AG08396 (cell line): ENCODE measurements around the gene TANK.
"Not testable (repeated sequence)": the region's sequence is repeated elsewhere in the genome, so short reads cannot be mapped to it uniquely, and the experiment has no call there.

Source experiments
- DNase-seq: peaks from one replicate; pipeline ENCODE4 v3.0.0; 2012; ENCODE audit warnings: low spot score, mixed read lengths

The TANK gene

GRCh38 chr2:161169335-161169734 lies 9.1 kb downstream of the TANK start:
- DNase-seq: no peak

- DNase-seq: no peak
These were observed 10.1 kb downstream of the TANK start for GRCh38 chr2:161170377-161170776.

- DNase-seq: no peak
These were observed 11.0 kb downstream of the TANK start for GRCh38 chr2:161170958-161171932.

GRCh38 chr2:161172901-161173540 lies 12.8 kb downstream of the TANK start:
- no peak for DNase-seq

GRCh38 chr2:161173541-161174194 lies 13.4 kb downstream of the TANK start:
- no peak for DNase-seq

GRCh38 chr2:161177969-161178368 lies 17.7 kb downstream of the TANK start:
- no peak for DNase-seq

GRCh38 chr2:161178756-161179155 lies 18.5 kb downstream of the TANK start:
- DNase-seq: no peak

GRCh38 chr2:161190050-161190449 lies 29.8 kb downstream of the TANK start:
- no peak for DNase-seq

GRCh38 chr2:161195602-161196001 lies 35.4 kb downstream of the TANK start:
- DNase-seq: not testable (repeated sequence)

GRCh38 chr2:161199912-161200701 lies 39.9 kb downstream of the TANK start:
- no peak for DNase-seq

- no peak for DNase-seq
These were observed 44.6 kb downstream of the TANK start for GRCh38 chr2:161204846-161205245.

GRCh38 chr2:161206471-161207032 lies 46.3 kb downstream of the TANK start:
- no peak for DNase-seq

- no peak for DNase-seq
These were observed 47.7 kb downstream of the TANK start for GRCh38 chr2:161207941-161208340.

GRCh38 chr2:161208527-161209139 lies 48.4 kb downstream of the TANK start:
- peak; percentile 28 for DNase-seq

GRCh38 chr2:161209902-161210301 lies 49.7 kb downstream of the TANK start:
- DNase-seq: no peak

- DNase-seq: no peak
These were observed 57.5 kb downstream of the TANK start for GRCh38 chr2:161217597-161218185.

- DNase-seq: no peak
These were observed 59.0 kb downstream of the TANK start for GRCh38 chr2:161219211-161219610.

- DNase-seq: no peak
These were observed 63.0 kb downstream of the TANK start for GRCh38 chr2:161223139-161223732.

- no peak for DNase-seq
These were observed 68.4 kb downstream of the TANK start for GRCh38 chr2:161228511-161229240.

GRCh38 chr2:161230959-161231358 lies 70.7 kb downstream of the TANK start:
- no peak for DNase-seq
